Measurements from ENCODE around the gene JAK3.
A peak's percentile ranks its signal among the peaks of the same experiment; 100 is the strongest.

Gene JAK3

GRCh38 chr19:17842663-17843291, 5.0 kb downstream of the JAK3 start:
- peak overlapping the region; percentile 75 for H3K27ac ChIP-seq
- TF ChIP-seq, protein P1, sequence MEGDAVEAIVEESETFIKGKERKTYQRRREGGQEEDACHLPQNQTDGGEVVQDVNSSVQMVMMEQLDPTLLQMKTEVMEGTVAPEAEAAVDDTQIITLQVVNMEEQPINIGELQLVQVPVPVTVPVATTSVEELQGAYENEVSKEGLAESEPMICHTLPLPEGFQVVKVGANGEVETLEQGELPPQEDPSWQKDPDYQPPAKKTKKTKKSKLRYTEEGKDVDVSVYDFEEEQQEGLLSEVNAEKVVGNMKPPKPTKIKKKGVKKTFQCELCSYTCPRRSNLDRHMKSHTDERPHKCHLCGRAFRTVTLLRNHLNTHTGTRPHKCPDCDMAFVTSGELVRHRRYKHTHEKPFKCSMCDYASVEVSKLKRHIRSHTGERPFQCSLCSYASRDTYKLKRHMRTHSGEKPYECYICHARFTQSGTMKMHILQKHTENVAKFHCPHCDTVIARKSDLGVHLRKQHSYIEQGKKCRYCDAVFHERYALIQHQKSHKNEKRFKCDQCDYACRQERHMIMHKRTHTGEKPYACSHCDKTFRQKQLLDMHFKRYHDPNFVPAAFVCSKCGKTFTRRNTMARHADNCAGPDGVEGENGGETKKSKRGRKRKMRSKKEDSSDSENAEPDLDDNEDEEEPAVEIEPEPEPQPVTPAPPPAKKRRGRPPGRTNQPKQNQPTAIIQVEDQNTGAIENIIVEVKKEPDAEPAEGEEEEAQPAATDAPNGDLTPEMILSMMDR (conservative IDR thresholded peaks at IDR 0.05), result no peak

DNA sequence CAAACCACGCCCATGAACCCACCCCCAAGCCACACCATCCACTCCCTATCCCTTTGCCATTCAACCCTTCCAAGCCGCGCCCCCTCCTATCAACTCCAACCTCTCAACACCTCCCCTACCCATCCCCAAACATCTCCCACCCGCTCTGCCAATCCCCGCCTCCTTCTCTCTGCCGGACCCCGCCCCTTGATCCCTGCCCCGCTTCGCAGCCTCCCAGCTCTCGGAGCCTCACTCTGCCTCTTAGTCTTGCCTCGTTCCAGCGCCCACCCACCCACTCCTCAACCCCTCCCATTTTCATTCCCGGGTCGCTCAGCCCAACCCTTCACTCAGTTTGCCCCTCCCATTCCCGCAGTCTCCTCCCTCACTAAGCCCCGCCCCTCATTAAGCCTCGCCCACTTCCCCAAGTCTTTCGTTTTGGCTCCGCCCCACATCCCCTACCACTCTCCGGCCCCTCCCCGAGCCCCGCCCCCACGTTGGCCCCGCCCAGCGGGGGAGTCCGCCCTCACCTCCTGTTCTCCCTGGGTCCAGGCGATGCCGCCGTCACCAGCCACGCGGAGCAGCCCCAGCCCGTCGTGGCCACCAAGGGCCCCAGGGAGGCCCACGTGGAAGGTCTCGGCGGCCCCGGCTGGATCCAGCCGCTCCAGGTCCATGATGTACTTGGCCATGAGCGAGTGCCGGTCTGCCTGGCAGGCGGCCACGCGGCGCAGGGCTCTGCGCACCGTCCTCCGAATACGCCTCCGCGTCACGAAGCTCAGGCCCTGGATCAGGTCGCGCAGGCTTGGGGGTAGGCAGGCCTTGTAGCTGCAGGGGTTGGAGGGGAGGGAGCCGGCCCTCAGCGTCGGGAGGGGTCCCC, 5.7 kb downstream of the JAK3 start:
- TF ChIP-seq, protein P1 (conservative IDR thresholded peaks at IDR 0.05), result no peak
- H3K27ac ChIP-seq, result peak overlapping the region; percentile 75

- peak overlapping the region; percentile 44; the same call in 1 of the 2 replicates for H3K27ac ChIP-seq
- TF ChIP-seq, protein P1 (conservative IDR thresholded peaks at IDR 0.05), result no peak
These were observed 6.4 kb downstream of the JAK3 start for GRCh38 chr19:17841371-17841809.

DNA sequence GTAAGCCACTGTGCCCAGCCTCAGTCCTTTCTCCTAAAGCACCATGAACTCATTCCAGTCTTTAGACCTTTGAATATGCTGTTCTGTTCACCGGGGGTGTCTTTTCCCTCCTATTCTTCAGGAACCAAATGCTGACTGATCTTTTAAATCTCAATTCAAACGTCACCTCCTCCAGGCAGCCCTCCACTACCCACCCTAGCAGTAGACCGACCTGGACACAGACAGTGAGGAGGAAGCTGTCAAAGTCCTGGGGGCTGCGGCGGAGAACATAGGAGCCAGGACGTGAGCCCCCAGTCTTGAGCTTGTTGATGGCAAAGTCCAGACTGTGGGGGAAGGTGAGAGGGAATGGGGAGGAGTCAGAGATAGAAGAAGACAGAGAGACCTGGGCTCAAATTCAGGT, 7.8 kb downstream of the JAK3 start:
- TF ChIP-seq, protein P1 (conservative IDR thresholded peaks at IDR 0.05), result no peak
- H3K27ac ChIP-seq, result no peak overlapping the region

DNA sequence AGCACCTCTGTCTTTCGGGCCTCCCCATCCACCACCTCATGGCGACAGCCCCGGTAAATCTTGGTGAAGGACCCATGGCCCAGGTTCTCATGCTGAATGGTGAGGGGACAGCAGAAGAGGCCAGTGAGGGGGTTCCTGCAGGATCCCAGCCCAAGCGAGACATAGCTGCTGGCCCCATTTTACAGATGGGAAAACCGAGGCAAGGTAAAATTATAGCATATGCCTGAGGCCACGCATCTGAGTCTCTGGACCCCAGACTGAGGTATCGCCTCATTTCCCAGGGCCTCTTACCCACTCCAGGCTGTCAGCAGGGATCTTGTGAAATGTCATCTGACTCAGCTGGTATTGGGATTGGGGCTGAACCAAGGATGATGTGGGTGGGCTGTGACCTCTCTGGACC, 9.8 kb downstream of the JAK3 start:
- TF ChIP-seq, protein P1 (conservative IDR thresholded peaks at IDR 0.05), result no peak
- no peak overlapping the region for H3K27ac ChIP-seq

- TF ChIP-seq, protein P1 (conservative IDR thresholded peaks at IDR 0.05), result no peak
- H3K27ac ChIP-seq, result no peak overlapping the region
These were observed 11.3 kb downstream of the JAK3 start for GRCh38 chr19:17836530-17836929.

DNA sequence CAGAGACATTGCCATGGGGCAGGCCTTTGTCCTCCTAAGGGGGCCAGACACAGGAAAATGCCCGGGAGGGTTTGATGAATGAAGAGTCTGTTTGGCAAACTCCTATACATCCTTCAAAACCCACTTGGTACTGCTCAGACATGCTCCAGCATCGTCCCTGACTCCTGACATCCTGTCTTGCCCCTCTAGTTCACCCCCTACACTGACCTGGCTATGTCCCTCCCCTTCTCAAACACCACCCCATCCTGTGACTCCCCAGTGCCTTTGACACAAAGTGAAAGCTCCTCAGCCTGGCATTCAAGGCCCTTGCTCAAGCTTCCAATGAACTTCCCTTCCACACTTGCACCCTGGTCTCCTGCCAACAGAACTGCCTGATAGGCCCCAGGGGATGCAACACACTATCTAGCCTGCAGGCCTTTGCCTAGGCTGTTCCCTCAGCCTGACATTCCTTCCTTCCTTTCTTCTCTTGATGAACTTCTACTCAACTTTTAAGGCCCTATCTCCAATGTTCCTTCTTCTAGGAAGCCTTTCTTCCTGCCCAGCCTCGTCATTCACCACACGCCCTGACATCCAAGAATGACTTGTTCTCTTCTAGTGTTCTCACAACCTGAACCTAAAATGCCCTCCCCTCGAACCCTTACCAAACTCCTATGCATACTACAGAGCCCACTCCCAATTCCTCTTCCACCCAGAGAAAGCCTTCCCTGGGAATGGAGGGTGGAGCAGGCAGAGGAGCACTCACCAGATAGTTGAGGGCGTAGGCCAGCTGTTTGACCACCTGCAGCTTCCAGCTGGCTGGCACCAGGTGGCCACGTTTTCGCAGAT, 12.4 kb downstream of the JAK3 start:
- TF ChIP-seq, protein P1 (conservative IDR thresholded peaks at IDR 0.05), result no peak
- no peak overlapping the region for H3K27ac ChIP-seq

Data from VCaP (cell line).